A673 (cell line): ENCODE data around the gene ENTHD1. TPM values are rescaled to one million over a fixed set of nuclear protein-coding genes. Genes with fewer than 3 reads are reported as not detected.
"Not testable (repeated sequence)": the region's sequence is repeated elsewhere in the genome, so short reads cannot be mapped to it uniquely, and the experiment has no call there.

Source experiments
- BruUV-seq: library from RNA; stranded (reverse); fragments of 400-500 nt; replicated peaks from 2 replicates; lab custom pipeline; 2021; lab: Mats Ljungman, UMichigan
- CTCF ChIA-PET: fragments of 300-600 bp; sonication (Branson Sonifier 250); formaldehyde crosslinking; loops from one replicate; lab custom pipeline; 2022; ENCODE audit warnings: antibody characterized with exemption; lab: Charles Lee
- POLR2A ChIA-PET: fragments of 300-600 bp; sonication (Branson Sonifier 250); formaldehyde crosslinking; loops from one replicate; lab custom pipeline; 2022; ENCODE audit warnings: antibody characterized with exemption; ENCODE audit not compliant: low non-redundant PET; lab: Charles Lee
- DNase-seq: peaks from one replicate; pipeline ENCODE4 v3.0.0-alpha.2; 2015; ENCODE audit warnings: low spot score
- H3K27ac ChIP-seq: fragments of 200-600 bp; sonication (generic); 2 replicates; pipeline ENCODE4 v1.5.1; 2016; ENCODE audit warnings: mixed run types, low read depth, mild to moderate bottlenecking, mixed read lengths, antibody characterized with exemption, low read length; ENCODE audit not compliant: poor library complexity, severe bottlenecking
- H3K27me3 ChIP-seq: fragments of 200-600 bp; sonication (generic); replicated peaks from 2 replicates; pipeline ENCODE4 v1.6.1; 2017; ENCODE audit warnings: mixed run types, low read depth, mild to moderate bottlenecking, mixed read lengths, antibody characterized with exemption, low read length; ENCODE audit not compliant: insufficient read depth, poor library complexity
- H3K36me3 ChIP-seq: fragments of 200-600 bp; sonication (generic); 2 replicates; pipeline ENCODE4 v1.6.1; 2016; ENCODE audit warnings: mixed run types, mild to moderate bottlenecking, mixed read lengths, antibody characterized with exemption, low read length; ENCODE audit not compliant: insufficient read depth, poor library complexity, severe bottlenecking
- H3K4me1 ChIP-seq: fragments of 200-600 bp; sonication (generic); 2 replicates; pipeline ENCODE4 v1.6.1; 2017; ENCODE audit warnings: mixed run types, mild to moderate bottlenecking, mixed read lengths, antibody characterized with exemption, low read length; ENCODE audit not compliant: insufficient read depth, poor library complexity, severe bottlenecking
- H3K4me3 ChIP-seq: fragments of 200-600 bp; sonication (generic); 2 replicates; pipeline ENCODE4 v1.5.1; 2016; ENCODE audit warnings: low read depth, mixed run types, mild to moderate bottlenecking, mixed read lengths, low read length; ENCODE audit not compliant: poor library complexity, severe bottlenecking
- H3K9me3 ChIP-seq: fragments of 200-600 bp; sonication (generic); 2 replicates; pipeline ENCODE4 v1.6.1; 2016; ENCODE audit warnings: mixed run types, low read depth, mild to moderate bottlenecking, mixed read lengths, antibody characterized with exemption, low read length; ENCODE audit not compliant: poor library complexity, severe bottlenecking
- CTCF ChIP-seq: fragments of 300-800, 200-600 bp; sonication (generic); conservative IDR thresholded peaks from 2 replicates; pipeline ENCODE4 v1.5.1; 2017; ENCODE audit warnings: low read depth, mild to moderate bottlenecking, antibody characterized with exemption, low read length, moderate library complexity, mixed read lengths
- EZH2 ChIP-seq: fragments of 200-600 bp; sonication (generic); IDR thresholded peaks from 2 replicates; pipeline ENCODE4 v1.6.1; 2017; ENCODE audit warnings: borderline replicate concordance, low read depth, mild to moderate bottlenecking, mixed read lengths, antibody characterized with exemption, low read length; ENCODE audit not compliant: poor library complexity, severe bottlenecking
- intact Hi-C: fragments of 100-400 bp; cut with micrococcal nuclease; formaldehyde crosslinking; loops from one replicate; pipeline ENCODE4 v1.10.0; 2022; ENCODE audit not compliant: unreplicated experiment
- total RNA-seq: library from RNA; stranded (reverse); gene quantifications from 2 replicates; pipeline ENCODE4 v1.2.3, GENCODE V29; 2021

The ENTHD1 gene
- total RNA-seq, 1 experiment from 2014 or later: not detected

GRCh38 chr22:39852799-39853198 lies 40.8 kb downstream of the ENTHD1 start:
- H3K27ac ChIP-seq: no peak overlapping the region
- intact Hi-C loops: no loop called here
- no peak for DNase-seq
- peaks cover 31% of the 10 kb centered on the region for H3K27me3 ChIP-seq
- H3K4me3 ChIP-seq: no peak overlapping the region
- POLR2A ChIA-PET: no interaction called here
- H3K36me3 ChIP-seq: no peaks in the 10 kb centered on the region
- TF ChIP-seq CTCF: no peak
- H3K4me1 ChIP-seq: no peaks in the 10 kb centered on the region
- BruUV-seq: no TSS peak
- CTCF ChIA-PET: no interaction called here
- no peaks in the 10 kb centered on the region for H3K9me3 ChIP-seq

- Histone ChIP-seq H3K36me3 (no peaks in the 10 kb centered on the region), H3K27ac (no peak overlapping the region), H3K9me3 (no peaks in the 10 kb centered on the region), H3K27me3 (peaks cover 31% of the 10 kb centered on the region), H3K4me1 (no peaks in the 10 kb centered on the region), H3K4me3 (no peak overlapping the region)
- BruUV-seq: no TSS peak
- TF ChIP-seq CTCF (no peak), EZH2 (no peak)
- intact Hi-C loops: no loop called here
- ChIA-PET CTCF (no interaction called here), POLR2A (no interaction called here)
- DNase-seq: no peak
These were observed 41.8 kb downstream of the ENTHD1 start for GRCh38 chr22:39851606-39852315.

- no peaks in the 10 kb centered on the region for H3K4me1 ChIP-seq
- H3K27me3 ChIP-seq: peaks cover 31% of the 10 kb centered on the region
- ChIA-PET POLR2A (no interaction called here), CTCF (no interaction called here)
- no peaks in the 10 kb centered on the region for H3K9me3 ChIP-seq
- H3K4me3 ChIP-seq: no peak overlapping the region
- intact Hi-C loops: no loop called here
- H3K36me3 ChIP-seq: no peaks in the 10 kb centered on the region
- DNase-seq: no peak
- no TSS peak for BruUV-seq
- no peak for TF ChIP-seq EZH2
- TF ChIP-seq CTCF: no peak
- H3K27ac ChIP-seq: no peak overlapping the region
These were observed 46.1 kb downstream of the ENTHD1 start for GRCh38 chr22:39847477-39847876.

- CTCF ChIA-PET, intact Hi-C loops, POLR2A ChIA-PET: not testable (repeated sequence)
These were observed 47.0 kb downstream of the ENTHD1 start for GRCh38 chr22:39846539-39846938.

More at GRCh38 chr22:39846539-39846938, 47.0 kb downstream of the ENTHD1 start:
- DNase-seq, H3K27ac ChIP-seq, H3K4me1 ChIP-seq, H3K4me3 ChIP-seq, H3K9me3 ChIP-seq, BruUV-seq, H3K36me3 ChIP-seq: not testable (repeated sequence)
- peaks cover 27% of the 10 kb centered on the region for H3K27me3 ChIP-seq
